A673 (cell line): Measurements from ENCODE around the gene ACKR3. TPM values are rescaled to one million over a fixed set of nuclear protein-coding genes. Genes with fewer than 3 reads are reported as not detected.

Source experiments
- BruUV-seq: library from RNA; stranded (reverse); fragments of 400-500 nt; replicated peaks from 2 replicates; lab custom pipeline; 2021; lab: Mats Ljungman, UMichigan
- CTCF ChIA-PET: fragments of 300-600 bp; sonication (Branson Sonifier 250); formaldehyde crosslinking; loops from one replicate; lab custom pipeline; 2022; ENCODE audit warnings: antibody characterized with exemption; lab: Charles Lee
- POLR2A ChIA-PET: fragments of 300-600 bp; sonication (Branson Sonifier 250); formaldehyde crosslinking; loops from one replicate; lab custom pipeline; 2022; ENCODE audit warnings: antibody characterized with exemption; ENCODE audit not compliant: low non-redundant PET; lab: Charles Lee
- DNase-seq: peaks from one replicate; pipeline ENCODE4 v3.0.0-alpha.2; 2015; ENCODE audit warnings: low spot score
- H3K27ac ChIP-seq: fragments of 200-600 bp; sonication (generic); 2 replicates; pipeline ENCODE4 v1.5.1; 2016; ENCODE audit warnings: mixed run types, low read depth, mild to moderate bottlenecking, mixed read lengths, antibody characterized with exemption, low read length; ENCODE audit not compliant: poor library complexity, severe bottlenecking
- H3K27me3 ChIP-seq: fragments of 200-600 bp; sonication (generic); replicated peaks from 2 replicates; pipeline ENCODE4 v1.6.1; 2017; ENCODE audit warnings: mixed run types, low read depth, mild to moderate bottlenecking, mixed read lengths, antibody characterized with exemption, low read length; ENCODE audit not compliant: insufficient read depth, poor library complexity
- H3K36me3 ChIP-seq: fragments of 200-600 bp; sonication (generic); 2 replicates; pipeline ENCODE4 v1.6.1; 2016; ENCODE audit warnings: mixed run types, mild to moderate bottlenecking, mixed read lengths, antibody characterized with exemption, low read length; ENCODE audit not compliant: insufficient read depth, poor library complexity, severe bottlenecking
- H3K4me1 ChIP-seq: fragments of 200-600 bp; sonication (generic); 2 replicates; pipeline ENCODE4 v1.6.1; 2017; ENCODE audit warnings: mixed run types, mild to moderate bottlenecking, mixed read lengths, antibody characterized with exemption, low read length; ENCODE audit not compliant: insufficient read depth, poor library complexity, severe bottlenecking
- H3K4me3 ChIP-seq: fragments of 200-600 bp; sonication (generic); 2 replicates; pipeline ENCODE4 v1.5.1; 2016; ENCODE audit warnings: low read depth, mixed run types, mild to moderate bottlenecking, mixed read lengths, low read length; ENCODE audit not compliant: poor library complexity, severe bottlenecking
- H3K9me3 ChIP-seq: fragments of 200-600 bp; sonication (generic); 2 replicates; pipeline ENCODE4 v1.6.1; 2016; ENCODE audit warnings: mixed run types, low read depth, mild to moderate bottlenecking, mixed read lengths, antibody characterized with exemption, low read length; ENCODE audit not compliant: poor library complexity, severe bottlenecking
- EZH2 ChIP-seq: fragments of 200-600 bp; sonication (generic); IDR thresholded peaks from 2 replicates; pipeline ENCODE4 v1.6.1; 2017; ENCODE audit warnings: borderline replicate concordance, low read depth, mild to moderate bottlenecking, mixed read lengths, antibody characterized with exemption, low read length; ENCODE audit not compliant: poor library complexity, severe bottlenecking
- intact Hi-C: fragments of 100-400 bp; cut with micrococcal nuclease; formaldehyde crosslinking; loops from one replicate; pipeline ENCODE4 v1.10.0; 2022; ENCODE audit not compliant: unreplicated experiment
- total RNA-seq: library from RNA; stranded (reverse); gene quantifications from 2 replicates; pipeline ENCODE4 v1.2.3, GENCODE V29; 2021
- TF ChIP-seq, protein P1 (sequence below): fragments of 300-800, 200-600 bp; sonication (generic); conservative IDR thresholded peaks from 2 replicates; pipeline ENCODE4 v1.5.1; 2017; ENCODE audit warnings: low read depth, mild to moderate bottlenecking, antibody characterized with exemption, low read length, moderate library complexity, mixed read lengths

ACKR3 gene
- total RNA-seq, 1 experiment from 2014 or later: 0.52 TPM

DNA sequence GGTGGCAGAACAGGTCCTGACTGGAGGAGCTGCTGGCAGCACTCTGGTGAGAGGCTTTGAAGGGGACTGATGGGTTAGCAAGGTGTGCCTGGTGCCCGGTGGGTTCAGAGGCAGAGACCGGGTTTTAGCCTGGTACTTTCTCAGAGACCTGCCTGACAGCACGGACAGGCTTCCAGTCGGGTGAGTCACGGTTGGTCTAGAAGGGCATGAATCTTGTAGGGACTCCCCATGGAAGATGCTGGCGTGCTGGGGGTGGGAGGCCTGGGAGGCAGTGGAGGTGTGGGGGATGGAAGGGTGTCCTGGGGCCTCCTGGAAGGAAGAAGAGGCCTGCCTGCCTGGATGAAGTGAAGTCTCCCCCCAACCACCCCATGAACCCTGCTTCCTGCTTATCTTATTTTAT is 52.6 kb downstream of the ACKR3 start:
- H3K36me3 ChIP-seq: no peaks in the 10 kb centered on the region
- H3K27ac ChIP-seq: no peak overlapping the region
- POLR2A ChIA-PET: no interaction called here
- no peaks in the 10 kb centered on the region for H3K9me3 ChIP-seq
- BruUV-seq: no TSS peak
- CTCF ChIA-PET: no interaction called here
- H3K4me3 ChIP-seq: no peak overlapping the region
- no peak for TF ChIP-seq EZH2
- TF ChIP-seq, protein P1, sequence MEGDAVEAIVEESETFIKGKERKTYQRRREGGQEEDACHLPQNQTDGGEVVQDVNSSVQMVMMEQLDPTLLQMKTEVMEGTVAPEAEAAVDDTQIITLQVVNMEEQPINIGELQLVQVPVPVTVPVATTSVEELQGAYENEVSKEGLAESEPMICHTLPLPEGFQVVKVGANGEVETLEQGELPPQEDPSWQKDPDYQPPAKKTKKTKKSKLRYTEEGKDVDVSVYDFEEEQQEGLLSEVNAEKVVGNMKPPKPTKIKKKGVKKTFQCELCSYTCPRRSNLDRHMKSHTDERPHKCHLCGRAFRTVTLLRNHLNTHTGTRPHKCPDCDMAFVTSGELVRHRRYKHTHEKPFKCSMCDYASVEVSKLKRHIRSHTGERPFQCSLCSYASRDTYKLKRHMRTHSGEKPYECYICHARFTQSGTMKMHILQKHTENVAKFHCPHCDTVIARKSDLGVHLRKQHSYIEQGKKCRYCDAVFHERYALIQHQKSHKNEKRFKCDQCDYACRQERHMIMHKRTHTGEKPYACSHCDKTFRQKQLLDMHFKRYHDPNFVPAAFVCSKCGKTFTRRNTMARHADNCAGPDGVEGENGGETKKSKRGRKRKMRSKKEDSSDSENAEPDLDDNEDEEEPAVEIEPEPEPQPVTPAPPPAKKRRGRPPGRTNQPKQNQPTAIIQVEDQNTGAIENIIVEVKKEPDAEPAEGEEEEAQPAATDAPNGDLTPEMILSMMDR: no peak
- peaks cover 23% of the 10 kb centered on the region for H3K27me3 ChIP-seq
- intact Hi-C loops: no loop called here
- no peaks in the 10 kb centered on the region for H3K4me1 ChIP-seq
- DNase-seq: no peak

DNA sequence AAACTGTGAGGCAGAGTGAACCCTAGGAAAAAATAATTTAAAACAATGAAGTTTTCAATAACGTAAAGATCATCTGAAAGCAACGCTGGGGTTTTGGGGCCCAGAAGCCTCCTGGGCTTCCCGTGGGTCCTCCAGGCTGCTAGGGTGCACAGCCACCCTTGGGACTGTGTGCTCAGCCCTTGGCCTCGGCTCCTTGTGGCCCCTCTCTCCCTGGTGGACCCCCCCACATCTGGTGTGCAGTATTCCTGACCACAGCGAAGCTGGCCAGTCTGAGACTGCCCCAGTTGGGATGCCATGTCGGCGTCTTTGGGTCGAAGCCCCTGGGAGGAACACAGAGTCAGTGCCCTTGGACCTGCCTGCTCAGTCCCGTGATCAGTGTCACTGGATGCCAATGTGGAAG is 53.0 kb downstream of the ACKR3 start:
- ChIA-PET CTCF (no interaction called here), POLR2A (no interaction called here)
- no peak for DNase-seq
- Histone ChIP-seq H3K4me3 (no peak overlapping the region), H3K9me3 (no peaks in the 10 kb centered on the region), H3K36me3 (no peaks in the 10 kb centered on the region), H3K4me1 (no peaks in the 10 kb centered on the region), H3K27ac (no peak overlapping the region), H3K27me3 (peaks cover 18% of the 10 kb centered on the region)
- no peak for TF ChIP-seq EZH2
- TF ChIP-seq, protein P1: no peak
- intact Hi-C loops: no loop called here
- no TSS peak for BruUV-seq

DNA sequence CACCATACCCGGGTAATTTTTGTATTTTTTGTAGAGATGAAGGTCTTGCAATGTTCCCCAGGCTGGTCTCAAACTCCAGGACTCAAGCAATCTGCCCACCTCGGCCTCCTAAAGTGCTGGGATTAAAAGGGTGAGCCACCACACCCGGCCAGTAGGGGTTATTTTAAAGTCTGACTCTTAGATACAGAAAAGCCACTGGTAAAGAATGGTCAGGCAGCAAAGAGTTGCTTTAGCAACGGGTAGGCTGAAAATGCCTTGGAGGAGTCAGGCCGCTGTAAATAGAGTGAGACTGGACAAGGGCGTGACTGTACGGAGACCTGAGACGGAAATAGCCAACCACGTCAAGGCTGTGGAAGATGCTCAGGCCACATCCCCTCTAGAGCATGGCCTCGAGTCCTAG is 54.2 kb downstream of the ACKR3 start:
- CTCF ChIA-PET: no interaction called here
- intact Hi-C loops: no loop called here
- no peak overlapping the region for H3K4me3 ChIP-seq
- H3K36me3 ChIP-seq: no peaks in the 10 kb centered on the region
- no peaks in the 10 kb centered on the region for H3K4me1 ChIP-seq
- POLR2A ChIA-PET: no interaction called here
- H3K27ac ChIP-seq: no peak overlapping the region
- no TSS peak for BruUV-seq
- H3K9me3 ChIP-seq: no peaks in the 10 kb centered on the region
- DNase-seq: no peak
- H3K27me3 ChIP-seq: peaks cover 13% of the 10 kb centered on the region
- TF ChIP-seq EZH2: no peak
- TF ChIP-seq, protein P1: no peak
